ENCODE results near the gene PQBP1.

Gene PQBP1

DNA sequence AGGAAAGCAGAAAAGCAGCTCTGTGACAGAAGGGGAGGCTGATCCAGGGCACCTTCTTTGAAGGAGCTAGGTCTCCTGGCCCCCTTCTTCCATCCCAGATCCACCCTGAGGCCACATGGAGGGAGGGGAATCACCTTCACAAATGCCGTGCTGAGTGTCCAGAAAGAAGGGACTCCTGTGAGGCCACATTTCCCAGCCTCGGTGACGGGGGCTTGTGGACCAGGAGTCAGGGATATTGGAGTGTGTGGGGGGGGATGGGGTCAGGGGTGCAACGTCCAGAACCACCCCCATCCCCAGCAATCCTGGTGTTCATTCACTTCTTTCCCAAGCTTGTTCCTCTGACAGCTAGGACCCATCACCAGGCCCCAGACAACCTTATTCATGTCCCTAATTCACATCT, 4.8 kb upstream of the PQBP1 start:
- POLR2A ChIA-PET: interaction anchor here (1.9 kb wide), 2 partner anchors 91 to 217 kb away, joined by 4 to 8 read pairs; partner anchors contain the start of gene HDAC6

DNA sequence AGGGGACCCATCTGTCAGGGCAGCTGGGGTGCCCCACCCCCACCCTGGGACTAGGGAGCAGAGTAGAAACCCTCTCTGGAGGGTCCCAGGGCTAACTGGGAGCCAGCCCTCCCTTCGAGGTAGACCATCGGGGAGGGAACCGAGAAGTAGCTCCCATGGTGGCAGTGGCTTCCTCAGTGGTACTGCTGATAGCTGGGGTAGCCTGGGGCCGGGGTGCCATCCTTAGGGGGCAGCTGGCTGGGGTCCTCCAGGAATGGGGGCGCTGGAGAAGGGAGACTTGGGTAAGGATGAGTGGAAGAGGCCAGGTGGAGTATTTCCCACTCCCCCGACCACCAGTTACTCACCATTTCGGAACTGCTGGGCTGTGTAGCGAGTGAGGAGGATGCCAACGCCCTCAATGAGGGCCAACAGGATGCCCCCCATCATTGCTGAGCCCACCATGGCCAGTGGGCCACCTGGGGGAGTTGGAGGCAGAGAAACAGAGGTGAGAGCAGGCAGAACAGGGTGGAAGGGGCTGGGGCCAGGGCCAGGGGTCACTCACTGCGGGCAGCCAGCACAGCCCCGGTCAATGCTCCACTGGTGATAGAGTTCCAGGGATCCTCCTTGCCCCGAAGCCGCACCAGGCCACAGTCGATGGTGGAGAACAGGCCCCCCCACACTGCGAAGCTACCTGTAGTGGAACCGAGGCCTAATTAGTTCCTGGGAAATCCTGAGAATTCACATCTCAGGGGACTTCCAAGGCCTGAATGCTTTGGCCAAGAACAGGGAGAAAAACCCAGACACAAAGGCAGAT, 4.0 kb upstream of the PQBP1 start:
- POLR2A ChIA-PET: no interaction called here
- H3K4me3 ChIP-seq (ENCODE audit: low read depth, low read length): no peak overlapping the region
- CTCF ChIA-PET: interaction anchor here (0.5 to 0.6 kb wide), 3 partner anchors 92 to 1448 kb away, joined by 3 to 6 read pairs (median 6); partner anchors contain the start of gene HDAC6
- peaks cover 6 to 29% of the 10 kb centered on the region in 2 experiments for H3K36me3 ChIP-seq (ENCODE audit: control insufficient read depth in 2 of 2, insufficient read depth in 1 of 2, low read length in 2 of 2)
- H3K27ac ChIP-seq (ENCODE audit: extremely low read depth, low read depth, low read length): no peak overlapping the region
- no peaks in the 10 kb centered on the region for H3K9me3 ChIP-seq (ENCODE audit: control insufficient read depth, insufficient read depth, low read depth, low read length)
- H3K4me1 ChIP-seq (ENCODE audit: control insufficient read depth, insufficient read depth, low read length): no peaks in the 10 kb centered on the region
- no peak for TF ChIP-seq ZBTB20 (tag by site-specific recombination; IDR thresholded peaks at IDR 0.05)
- TF ChIP-seq ZNF324 (tag by site-specific recombination; IDR thresholded peaks at IDR 0.05): no peak
- no peak for TF ChIP-seq ZNF214 (tag by site-specific recombination; IDR thresholded peaks at IDR 0.05; ENCODE audit: borderline replicate concordance)
- no peak for TF ChIP-seq MYNN (tag by site-specific recombination; IDR thresholded peaks at IDR 0.05; ENCODE audit: borderline replicate concordance)
- no peak for TF ChIP-seq ZNF23 (tag by site-specific recombination; IDR thresholded peaks at IDR 0.05; ENCODE audit: borderline replicate concordance)
- no peak for TF ChIP-seq ZNF24 (tag by site-specific recombination; IDR thresholded peaks at IDR 0.05)
- TF ChIP-seq ZNF610 (tag by site-specific recombination; IDR thresholded peaks at IDR 0.05; ENCODE audit: borderline replicate concordance): no peak
- TF ChIP-seq, protein P1, sequence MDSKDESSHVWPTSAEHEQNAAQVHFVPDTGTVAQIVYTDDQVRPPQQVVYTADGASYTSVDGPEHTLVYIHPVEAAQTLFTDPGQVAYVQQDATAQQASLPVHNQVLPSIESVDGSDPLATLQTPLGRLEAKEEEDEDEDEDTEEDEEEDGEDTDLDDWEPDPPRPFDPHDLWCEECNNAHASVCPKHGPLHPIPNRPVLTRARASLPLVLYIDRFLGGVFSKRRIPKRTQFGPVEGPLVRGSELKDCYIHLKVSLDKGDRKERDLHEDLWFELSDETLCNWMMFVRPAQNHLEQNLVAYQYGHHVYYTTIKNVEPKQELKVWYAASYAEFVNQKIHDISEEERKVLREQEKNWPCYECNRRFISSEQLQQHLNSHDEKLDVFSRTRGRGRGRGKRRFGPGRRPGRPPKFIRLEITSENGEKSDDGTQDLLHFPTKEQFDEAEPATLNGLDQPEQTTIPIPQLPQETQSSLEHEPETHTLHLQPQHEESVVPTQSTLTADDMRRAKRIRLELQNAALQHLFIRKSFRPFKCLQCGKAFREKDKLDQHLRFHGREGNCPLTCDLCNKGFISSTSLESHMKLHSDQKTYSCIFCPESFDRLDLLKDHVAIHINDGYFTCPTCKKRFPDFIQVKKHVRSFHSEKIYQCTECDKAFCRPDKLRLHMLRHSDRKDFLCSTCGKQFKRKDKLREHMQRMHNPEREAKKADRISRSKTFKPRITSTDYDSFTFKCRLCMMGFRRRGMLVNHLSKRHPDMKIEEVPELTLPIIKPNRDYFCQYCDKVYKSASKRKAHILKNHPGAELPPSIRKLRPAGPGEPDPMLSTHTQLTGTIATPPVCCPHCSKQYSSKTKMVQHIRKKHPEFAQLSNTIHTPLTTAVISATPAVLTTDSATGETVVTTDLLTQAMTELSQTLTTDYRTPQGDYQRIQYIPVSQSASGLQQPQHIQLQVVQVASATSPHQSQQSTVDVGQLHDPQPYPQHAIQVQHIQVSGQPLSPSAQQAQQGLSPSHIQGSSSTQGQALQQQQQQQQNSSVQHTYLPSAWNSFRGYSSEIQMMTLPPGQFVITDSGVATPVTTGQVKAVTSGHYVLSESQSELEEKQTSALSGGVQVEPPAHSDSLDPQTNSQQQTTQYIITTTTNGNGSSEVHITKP (tag by site-specific recombination; IDR thresholded peaks at IDR 0.05): no peak
- TF ChIP-seq KLF9 (tag by site-specific recombination; IDR thresholded peaks at IDR 0.05; ENCODE audit: low read depth): no peak
- TF ChIP-seq ZNF341 (tag by site-specific recombination; IDR thresholded peaks at IDR 0.05; ENCODE audit: low read depth): no peak
- TF ChIP-seq, protein P2, sequence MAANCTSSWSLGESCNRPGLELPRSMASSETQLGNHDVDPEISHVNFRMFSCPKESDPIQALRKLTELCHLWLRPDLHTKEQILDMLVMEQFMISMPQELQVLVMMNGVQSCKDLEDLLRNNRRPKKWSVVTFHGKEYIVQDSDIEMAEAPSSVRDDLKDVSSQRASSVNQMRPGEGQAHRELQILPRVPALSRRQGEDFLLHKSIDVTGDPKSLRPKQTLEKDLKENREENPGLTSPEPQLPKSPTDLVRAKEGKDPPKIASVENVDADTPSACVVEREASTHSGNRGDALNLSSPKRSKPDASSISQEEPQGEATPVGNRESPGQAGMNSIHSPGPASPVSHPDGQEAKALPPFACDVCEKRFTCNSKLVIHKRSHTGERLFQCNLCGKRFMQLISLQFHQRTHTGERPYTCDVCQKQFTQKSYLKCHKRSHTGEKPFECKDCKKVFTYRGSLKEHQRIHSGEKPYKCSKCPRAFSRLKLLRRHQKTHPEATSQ (tag by site-specific recombination; IDR thresholded peaks at IDR 0.05): no peak
- no peak for TF ChIP-seq ZSCAN30 (tag by site-specific recombination; IDR thresholded peaks at IDR 0.05)
- TF ChIP-seq, protein P3, sequence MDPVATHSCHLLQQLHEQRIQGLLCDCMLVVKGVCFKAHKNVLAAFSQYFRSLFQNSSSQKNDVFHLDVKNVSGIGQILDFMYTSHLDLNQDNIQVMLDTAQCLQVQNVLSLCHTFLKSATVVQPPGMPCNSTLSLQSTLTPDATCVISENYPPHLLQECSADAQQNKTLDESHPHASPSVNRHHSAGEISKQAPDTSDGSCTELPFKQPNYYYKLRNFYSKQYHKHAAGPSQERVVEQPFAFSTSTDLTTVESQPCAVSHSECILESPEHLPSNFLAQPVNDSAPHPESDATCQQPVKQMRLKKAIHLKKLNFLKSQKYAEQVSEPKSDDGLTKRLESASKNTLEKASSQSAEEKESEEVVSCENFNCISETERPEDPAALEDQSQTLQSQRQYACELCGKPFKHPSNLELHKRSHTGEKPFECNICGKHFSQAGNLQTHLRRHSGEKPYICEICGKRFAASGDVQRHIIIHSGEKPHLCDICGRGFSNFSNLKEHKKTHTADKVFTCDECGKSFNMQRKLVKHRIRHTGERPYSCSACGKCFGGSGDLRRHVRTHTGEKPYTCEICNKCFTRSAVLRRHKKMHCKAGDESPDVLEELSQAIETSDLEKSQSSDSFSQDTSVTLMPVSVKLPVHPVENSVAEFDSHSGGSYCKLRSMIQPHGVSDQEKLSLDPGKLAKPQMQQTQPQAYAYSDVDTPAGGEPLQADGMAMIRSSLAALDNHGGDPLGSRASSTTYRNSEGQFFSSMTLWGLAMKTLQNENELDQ (tag by site-specific recombination; IDR thresholded peaks at IDR 0.05; ENCODE audit: low read depth): no peak

More for the DNA sequence above, 4.8 kb upstream of the PQBP1 start:
- Histone ChIP-seq H3K4me1 (ENCODE audit: control insufficient read depth, insufficient read depth, low read length) (no peaks in the 10 kb centered on the region), H3K27ac (ENCODE audit: extremely low read depth, low read depth, low read length) (no peak overlapping the region), H3K36me3 (ENCODE audit: control insufficient read depth in 2 of 2, insufficient read depth in 1 of 2, low read length in 2 of 2) (peaks cover 6 to 29% of the 10 kb centered on the region in 2 experiments), H3K4me3 (ENCODE audit: low read depth, low read length) (no peak overlapping the region), H3K9me3 (ENCODE audit: control insufficient read depth, insufficient read depth, low read depth, low read length) (no peaks in the 10 kb centered on the region)
- TF ChIP-seq ZNF16 (tag by site-specific recombination; IDR thresholded peaks at IDR 0.05; ENCODE audit: low read depth) (no peak), ZBTB1 (tag by site-specific recombination; IDR thresholded peaks at IDR 0.05) (no peak), ZNF157 (tag by site-specific recombination; IDR thresholded peaks at IDR 0.05) (no peak), ZNF707 (tag by site-specific recombination; IDR thresholded peaks at IDR 0.05) (no peak), ZFP41 (tag by site-specific recombination; IDR thresholded peaks at IDR 0.05; ENCODE audit: borderline replicate concordance) (no peak), ZNF670 (tag by site-specific recombination; IDR thresholded peaks at IDR 0.05; ENCODE audit: low read depth) (no peak), ZNF792 (tag by site-specific recombination; IDR thresholded peaks at IDR 0.05) (no peak), ZNF560 (tag by site-specific recombination; IDR thresholded peaks at IDR 0.05; ENCODE audit: borderline replicate concordance) (no peak)
- TF ChIP-seq, protein P4, sequence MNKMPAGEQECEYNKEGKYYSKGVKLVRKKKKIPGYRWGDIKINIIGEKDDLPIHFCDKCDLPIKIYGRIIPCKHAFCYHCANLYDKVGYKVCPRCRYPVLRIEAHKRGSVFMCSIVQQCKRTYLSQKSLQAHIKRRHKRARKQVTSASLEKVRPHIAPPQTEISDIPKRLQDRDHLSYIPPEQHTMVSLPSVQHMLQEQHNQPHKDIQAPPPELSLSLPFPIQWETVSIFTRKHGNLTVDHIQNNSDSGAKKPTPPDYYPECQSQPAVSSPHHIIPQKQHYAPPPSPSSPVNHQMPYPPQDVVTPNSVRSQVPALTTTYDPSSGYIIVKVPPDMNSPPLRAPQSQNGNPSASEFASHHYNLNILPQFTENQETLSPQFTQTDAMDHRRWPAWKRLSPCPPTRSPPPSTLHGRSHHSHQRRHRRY (tag by site-specific recombination; IDR thresholded peaks at IDR 0.05): no peak
- TF ChIP-seq, protein P5, sequence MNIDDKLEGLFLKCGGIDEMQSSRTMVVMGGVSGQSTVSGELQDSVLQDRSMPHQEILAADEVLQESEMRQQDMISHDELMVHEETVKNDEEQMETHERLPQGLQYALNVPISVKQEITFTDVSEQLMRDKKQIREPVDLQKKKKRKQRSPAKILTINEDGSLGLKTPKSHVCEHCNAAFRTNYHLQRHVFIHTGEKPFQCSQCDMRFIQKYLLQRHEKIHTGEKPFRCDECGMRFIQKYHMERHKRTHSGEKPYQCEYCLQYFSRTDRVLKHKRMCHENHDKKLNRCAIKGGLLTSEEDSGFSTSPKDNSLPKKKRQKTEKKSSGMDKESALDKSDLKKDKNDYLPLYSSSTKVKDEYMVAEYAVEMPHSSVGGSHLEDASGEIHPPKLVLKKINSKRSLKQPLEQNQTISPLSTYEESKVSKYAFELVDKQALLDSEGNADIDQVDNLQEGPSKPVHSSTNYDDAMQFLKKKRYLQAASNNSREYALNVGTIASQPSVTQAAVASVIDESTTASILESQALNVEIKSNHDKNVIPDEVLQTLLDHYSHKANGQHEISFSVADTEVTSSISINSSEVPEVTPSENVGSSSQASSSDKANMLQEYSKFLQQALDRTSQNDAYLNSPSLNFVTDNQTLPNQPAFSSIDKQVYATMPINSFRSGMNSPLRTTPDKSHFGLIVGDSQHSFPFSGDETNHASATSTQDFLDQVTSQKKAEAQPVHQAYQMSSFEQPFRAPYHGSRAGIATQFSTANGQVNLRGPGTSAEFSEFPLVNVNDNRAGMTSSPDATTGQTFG (tag by site-specific recombination; IDR thresholded peaks at IDR 0.05; ENCODE audit: borderline replicate concordance): no peak
- TF ChIP-seq, protein P6, sequence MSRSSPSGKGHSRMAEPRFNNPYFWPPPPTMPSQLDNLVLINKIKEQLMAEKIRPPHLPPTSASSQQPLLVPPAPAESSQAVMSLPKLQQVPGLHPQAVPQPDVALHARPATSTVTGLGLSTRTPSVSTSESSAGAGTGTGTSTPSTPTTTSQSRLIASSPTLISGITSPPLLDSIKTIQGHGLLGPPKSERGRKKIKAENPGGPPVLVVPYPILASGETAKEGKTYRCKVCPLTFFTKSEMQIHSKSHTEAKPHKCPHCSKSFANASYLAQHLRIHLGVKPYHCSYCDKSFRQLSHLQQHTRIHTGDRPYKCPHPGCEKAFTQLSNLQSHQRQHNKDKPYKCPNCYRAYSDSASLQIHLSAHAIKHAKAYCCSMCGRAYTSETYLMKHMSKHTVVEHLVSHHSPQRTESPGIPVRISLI (tag by site-specific recombination; IDR thresholded peaks at IDR 0.05): no peak
- CTCF ChIA-PET: interaction anchor here (0.6 to 1.5 kb wide), 2 partner anchors 54 to 121 kb away, joined by 3 to 9 read pairs; no protein-coding TSS in a partner anchor
